HepG2 (cell line): Measurements from ENCODE around the gene SLC39A1. TPM values are rescaled to one million over a fixed set of nuclear protein-coding genes. Genes with fewer than 3 reads are reported as not detected.

Experiments
- ATF6 ChIP-seq: sonication (generic); formaldehyde crosslinking; conservative IDR thresholded peaks from 2 replicates; pipeline ENCODE4 v1.4.0; 2020; ENCODE audit warnings: missing genetic modification reagents
- DMAP1 ChIP-seq: IDR thresholded peaks from 2 replicates; pipeline ENCODE4 v1.6.1; 2016
- DRAP1 ChIP-seq: IDR thresholded peaks from 2 replicates; pipeline ENCODE4 v1.6.1; 2016; ENCODE audit warnings: missing genetic modification reagents, missing compliant biosample characterization
- GABPB1 ChIP-seq: IDR thresholded peaks from 2 replicates; pipeline ENCODE4 v1.6.1; 2016; ENCODE audit warnings: mild to moderate bottlenecking, missing genetic modification reagents, moderate library complexity, missing compliant biosample characterization
- HNF1B ChIP-seq: sonication (generic); formaldehyde crosslinking; IDR thresholded peaks from 2 replicates; pipeline ENCODE4 v1.5.1; 2020; ENCODE audit warnings: mild to moderate bottlenecking, moderate library complexity, missing genetic modification reagents
- NKX3-1 ChIP-seq: sonication (generic); formaldehyde crosslinking; IDR thresholded peaks from 2 replicates; pipeline ENCODE4 v1.5.0; 2020; ENCODE audit warnings: missing genetic modification reagents
- PATZ1 ChIP-seq: sonication (generic); formaldehyde crosslinking; IDR thresholded peaks from 2 replicates; pipeline ENCODE4 v1.4.0; 2020; ENCODE audit warnings: missing genetic modification reagents
- POLR2AphosphoS5 ChIP-seq: IDR thresholded peaks from 2 replicates; pipeline ENCODE4 v1.6.1; 2012; ENCODE audit warnings: low read depth, low read length
- RFXAP ChIP-seq: sonication (generic); formaldehyde crosslinking; IDR thresholded peaks from 2 replicates; pipeline ENCODE4 v1.4.0; 2020; ENCODE audit warnings: missing genetic modification reagents, borderline replicate concordance
- ZFX ChIP-seq: sonication (generic); formaldehyde crosslinking; IDR thresholded peaks from 2 replicates; pipeline ENCODE4 v1.4.0; 2020; ENCODE audit warnings: mild to moderate bottlenecking, low read depth, missing genetic modification reagents, moderate library complexity
- ZNF510 ChIP-seq: sonication (generic); formaldehyde crosslinking; IDR thresholded peaks from 2 replicates; pipeline ENCODE4 v1.4.0; 2020; ENCODE audit warnings: low read depth, mild to moderate bottlenecking, missing genetic modification reagents
- ZNF558 ChIP-seq: sonication (generic); formaldehyde crosslinking; IDR thresholded peaks from 2 replicates; pipeline ENCODE4 v1.9.0; 2022; ENCODE audit warnings: mild to moderate bottlenecking, missing genetic modification reagents, borderline replicate concordance
- ZNF687 ChIP-seq: sonication (generic); formaldehyde crosslinking; IDR thresholded peaks from 2 replicates; pipeline ENCODE4 v1.5.1; 2020; ENCODE audit warnings: mild to moderate bottlenecking, missing genetic modification reagents, moderate library complexity
- ZNF691 ChIP-seq: sonication (generic); formaldehyde crosslinking; IDR thresholded peaks from 2 replicates; pipeline ENCODE4 v1.4.0; 2020; ENCODE audit warnings: missing genetic modification reagents, low read depth, mild to moderate bottlenecking, borderline replicate concordance
- ZNF724P ChIP-seq: sonication (generic); formaldehyde crosslinking; IDR thresholded peaks from 2 replicates; pipeline ENCODE4 v1.8.0; 2022; ENCODE audit warnings: missing genetic modification reagents, borderline replicate concordance
- ZNF850 ChIP-seq: sonication (generic); formaldehyde crosslinking; conservative IDR thresholded peaks from 2 replicates; pipeline ENCODE4 v1.9.0; 2021; ENCODE audit warnings: mild to moderate bottlenecking, missing genetic modification reagents
- polyA plus RNA-seq, 8 experiments: library from polyadenylated mRNA; depleted of rRNA in 3 of 8; stranded (reverse) in 7 of 8; unstranded in 1 of 8; fragments of >200 nt; fragmentation: Illumina TruSeq in 4 of 8; extraction: Trizol in 4 of 8; gene quantifications; 2 replicates each; pipeline versions ENCODE4 v1.2.1 to v1.2.3, GENCODE V29; 2011 to 2016; ENCODE audit warnings: low read depth in 4 of 8, missing spikeins in 1 of 8, mixed read lengths in 1 of 8; ENCODE audit not compliant: insufficient read depth in 1 of 8
- total RNA-seq, 5 experiments: library from RNA; depleted of rRNA; stranded (reverse); fragments of >200 nt; fragmentation: Illumina TruSeq; extraction: Trizol; gene quantifications; 2 replicates each; pipeline ENCODE4 v1.2.3, GENCODE V29; 2016; ENCODE audit warnings: low read depth in 1 of 5

SLC39A1 gene
- total and polyA plus RNA-seq, 2 of the 13 experiments (the other 11 are each of a cell fraction or from before 2014, with no cell fraction given) = 71.2 to 78.4 TPM

GRCh38 chr1:153985941-153986761 lies 22.8 kb upstream of the SLC39A1 start, which contains the start of gene RAB13 (continued):
- TF ChIP-seq POLR2AphosphoS5 (peak; percentile 52; the same call in 1 of the 2 replicates), ZNF691 (CRISPR knock-in tag) (0 out of 2 replicates have a peak, but pooled peaks have one; percentile 37), ZNF510 (CRISPR knock-in tag) (no peak), NKX3-1 (0 out of 2 replicates have a peak, but pooled peaks have one; percentile 48), ZNF850 (CRISPR knock-in tag) (0 out of 2 replicates have a peak, but pooled peaks have one; percentile 16), DMAP1 (0 out of 2 replicates have a peak, but pooled peaks have one; percentile 4), RFXAP (no peak), ZNF558 (0 out of 2 replicates have a peak, but pooled peaks have one; percentile 21), ZNF687 (CRISPR knock-in tag) (peak; percentile 50), DRAP1 (CRISPR knock-in tag) (0 out of 2 replicates have a peak, but pooled peaks have one; percentile 14), ZFX (CRISPR knock-in tag) (peak; percentile 52), ATF6 (no peak), HNF1B (CRISPR knock-in tag) (0 out of 2 replicates have a peak, but pooled peaks have one; percentile 12), PATZ1 (CRISPR knock-in tag) (peak; percentile 55), GABPB1 (CRISPR knock-in tag) (peak; percentile 34; the same call in 1 of the 2 replicates), ZNF724P (CRISPR knock-in tag) (0 out of 2 replicates have a peak, but pooled peaks have one; percentile 29)
